Left cardiac atrium (tissue), 4 donors: ENCODE data around the gene MAP2K3. TPM values are rescaled to one million over a fixed set of nuclear protein-coding genes. Genes with fewer than 3 reads are reported as not detected.
"Not testable (repeated sequence)": the region's sequence is repeated elsewhere in the genome, so short reads cannot be mapped to it uniquely, and the experiment has no call there.

Source experiments
- ATAC-seq, 2 donors: fragments of 200-7000 bp; cut with Tn5 transposase; one replicate each; pipeline ENCODE4 v1.9.1; 2020; ENCODE audit warnings: mild to moderate bottlenecking in 2 of 2, moderate library complexity in 2 of 2
- DNase-seq: peaks from one replicate; pipeline ENCODE4 v3.0.0-alpha.2; 2020
- intact Hi-C, 2 donors: fragments of 100-400 bp; cut with DNase I; formaldehyde crosslinking; loops; one replicate each; pipeline versions ENCODE4 v1.14.1 to v1.15.1; 2022 to 2023
- total RNA-seq, 2 donors: library from RNA; stranded (reverse); fragmentation: NEBNext Ultra II Directional; extraction: Animal tissue kit (Norgen Biotek cat#: 25700); gene quantifications; one replicate each; pipeline ENCODE4 v1.2.1, GENCODE V29; 2021
- donor health status: DM: no; HTN: yes; CAD: no.
- donor health status: DM: no; HTN: yes; CAD: no; lungs with severe emphysema.
- donor health status: DM: yes; HTN: yes; CAD: no.
- donor health status: Dilated cardiomyopathy.

MAP2K3 gene
- total RNA-seq, 2 donors from 2014 or later, result 38.9 to 64.7 TPM

DNA sequence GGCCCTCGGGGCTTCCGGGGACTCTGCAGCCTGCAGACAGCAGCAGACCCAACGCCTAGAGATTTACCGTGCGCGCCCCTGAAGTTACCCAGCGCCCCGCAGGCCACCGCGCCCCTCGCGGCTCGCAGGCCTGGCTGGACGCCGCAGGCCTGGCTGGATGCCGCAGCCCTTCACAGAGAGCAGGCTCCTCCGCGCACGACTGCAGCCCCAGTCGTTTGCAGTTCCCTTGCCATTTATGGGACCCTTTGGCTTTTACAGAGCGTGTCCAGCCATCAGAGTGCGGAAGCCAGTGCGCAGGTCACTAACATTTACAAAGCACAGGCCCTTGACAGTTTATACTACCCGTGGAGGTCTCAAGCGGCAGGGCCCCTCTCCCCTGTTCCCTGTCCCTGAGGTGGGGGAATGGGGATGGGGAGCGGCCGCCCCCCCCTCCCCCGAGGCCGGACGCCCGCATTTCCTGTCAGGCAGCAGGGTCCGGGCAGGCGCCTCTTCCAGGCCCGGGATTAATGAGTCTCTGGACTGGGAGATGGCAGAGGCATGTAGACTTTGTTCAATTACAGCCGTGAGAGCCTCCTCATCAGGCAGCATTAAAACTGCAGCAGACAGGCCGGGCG, 32.5 kb downstream of the MAP2K3 start:
- ATAC-seq, result peak; percentile 63 to 68
- DNase-seq, intact Hi-C loops: not testable (repeated sequence)

GRCh38 chr17:21317821-21318220, 33.3 kb downstream of the MAP2K3 start:
- DNase-seq, intact Hi-C loops, ATAC-seq: not testable (repeated sequence)

DNA sequence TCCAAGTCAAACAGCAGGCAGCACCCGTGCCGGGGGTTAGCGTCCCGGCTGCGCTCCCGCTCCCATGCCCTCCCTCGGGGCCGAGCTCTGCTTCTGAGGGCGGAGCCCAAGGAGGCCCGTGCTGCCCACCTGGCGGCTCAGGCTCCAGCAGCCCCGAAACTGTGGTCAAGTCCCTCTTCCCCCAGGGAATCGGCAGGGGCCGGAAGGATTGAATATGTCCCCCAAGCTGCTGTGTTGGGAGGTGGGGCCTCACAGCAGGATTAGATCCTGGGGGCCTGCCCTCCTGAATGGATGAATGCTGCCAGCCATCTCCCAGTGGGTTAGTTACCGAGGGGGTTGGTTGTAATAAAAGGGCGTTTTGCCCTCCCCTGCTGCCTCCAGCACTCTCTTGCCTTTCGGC, 33.9 kb downstream of the MAP2K3 start:
- intact Hi-C loops, result no loop called here
- DNase-seq, result no peak
- ATAC-seq, result no peak

GRCh38 chr17:21318856-21319255, 34.3 kb downstream of the MAP2K3 start:
- ATAC-seq, DNase-seq, intact Hi-C loops: not testable (repeated sequence)

DNA sequence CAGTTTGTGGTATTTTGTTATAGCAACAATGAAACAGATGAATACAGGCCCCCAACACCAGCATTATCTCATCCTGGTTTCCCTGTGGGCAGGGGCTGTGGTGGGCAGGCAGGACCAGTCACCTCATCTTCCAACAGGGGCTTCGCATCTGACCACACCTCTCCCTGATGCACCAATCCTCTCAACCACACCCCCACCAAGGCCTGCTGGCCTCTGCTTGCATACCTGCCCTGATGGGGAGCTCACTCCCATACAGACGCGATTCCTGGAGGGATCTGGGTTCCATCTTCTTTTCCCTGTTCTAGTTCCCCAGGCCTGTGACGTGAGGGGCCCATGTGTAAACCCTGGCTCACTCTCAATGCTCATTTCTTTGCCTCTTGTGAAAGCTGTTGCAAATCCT, 34.7 kb downstream of the MAP2K3 start:
- DNase-seq, intact Hi-C loops, ATAC-seq: not testable (repeated sequence)

DNA sequence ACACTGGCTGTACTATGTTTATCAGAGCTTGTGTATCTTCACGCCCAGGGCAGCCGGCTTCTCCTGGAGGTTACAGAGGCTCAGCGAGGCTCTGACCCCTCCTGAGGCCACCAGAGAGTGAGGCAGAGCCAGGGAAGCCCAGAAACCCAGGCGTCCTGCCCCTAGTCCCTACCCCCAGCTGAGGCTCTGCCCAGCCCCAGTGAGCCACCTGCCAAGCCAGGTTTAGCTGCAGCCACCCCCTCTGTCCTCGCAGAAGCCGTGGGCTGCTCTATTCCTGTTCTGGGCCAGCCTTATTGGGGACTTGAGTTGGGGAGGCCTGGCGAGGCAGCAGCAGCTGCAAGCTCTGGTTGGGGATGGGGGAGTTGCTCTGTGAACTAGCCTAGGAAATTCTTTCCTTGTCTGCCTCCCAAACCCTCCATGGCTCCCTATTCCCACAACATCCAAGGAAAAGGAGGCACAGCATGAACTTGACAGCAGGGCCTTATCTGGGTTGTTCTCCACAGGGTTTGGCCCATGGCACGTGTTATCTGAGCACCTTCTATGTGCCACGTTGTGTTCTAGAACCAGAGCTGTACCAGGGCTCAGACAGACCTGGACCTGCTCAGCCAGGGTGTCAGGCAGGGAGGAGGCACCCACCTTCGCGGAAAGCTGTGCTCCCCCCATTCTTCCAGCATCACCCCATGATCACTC, 35.3 kb downstream of the MAP2K3 start:
- ATAC-seq, DNase-seq, intact Hi-C loops: not testable (repeated sequence)

- DNase-seq, ATAC-seq, intact Hi-C loops: not testable (repeated sequence)
Observed at GRCh38 chr17:21320430-21320829, 35.9 kb downstream of the MAP2K3 start.

DNA sequence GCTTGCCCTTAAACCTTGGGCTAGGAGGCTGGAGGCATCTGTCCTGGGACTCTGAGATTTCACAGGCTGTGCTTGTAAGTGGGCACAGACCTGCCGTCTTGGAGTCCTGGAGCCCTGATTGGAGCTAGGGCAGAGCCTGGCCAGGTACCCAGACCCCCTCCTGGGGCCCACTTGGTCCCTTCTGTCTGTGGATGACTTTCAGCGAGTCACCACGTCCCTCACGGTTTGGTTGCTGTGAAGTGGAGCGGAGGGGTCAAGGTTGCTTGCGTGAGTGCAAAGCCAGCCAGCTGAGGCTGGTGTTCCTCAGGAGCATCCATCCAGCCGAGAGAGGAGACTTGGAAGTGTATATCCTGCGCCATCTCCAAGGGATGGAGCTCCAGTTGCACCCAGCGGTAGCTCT, 36.5 kb downstream of the MAP2K3 start:
- intact Hi-C loops, ATAC-seq, DNase-seq: not testable (repeated sequence)

DNA sequence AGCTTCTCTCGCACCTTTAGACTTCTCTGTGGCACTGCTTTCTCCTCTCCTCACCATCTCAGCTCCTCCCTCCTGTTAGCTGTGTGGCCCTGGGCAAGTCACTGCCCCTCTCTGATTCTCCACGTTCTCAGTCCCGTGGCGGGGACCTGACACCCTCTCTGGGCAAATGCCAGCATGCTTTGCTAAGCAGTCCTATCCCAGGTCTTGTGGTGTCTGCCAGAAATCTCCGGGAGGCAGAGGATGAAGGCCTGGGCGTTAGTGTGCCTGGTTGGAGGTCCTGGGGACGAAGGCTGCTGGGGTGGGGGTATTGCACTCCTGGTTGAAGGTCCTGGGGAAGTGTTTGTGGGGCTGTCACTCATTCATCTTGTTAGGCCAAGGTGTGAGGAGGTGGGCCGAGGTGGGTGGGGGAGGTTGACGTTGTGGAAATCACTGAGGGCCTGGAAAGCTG, 37.3 kb downstream of the MAP2K3 start:
- intact Hi-C loops, DNase-seq, ATAC-seq: not testable (repeated sequence)

GRCh38 chr17:21323257-21324111, 39.0 kb downstream of the MAP2K3 start:
- ATAC-seq, result peak; percentile 16 to 28
- intact Hi-C loops, DNase-seq: not testable (repeated sequence)

- DNase-seq, ATAC-seq, intact Hi-C loops: not testable (repeated sequence)
Observed at GRCh38 chr17:21324741-21325140, 40.2 kb downstream of the MAP2K3 start.

DNA sequence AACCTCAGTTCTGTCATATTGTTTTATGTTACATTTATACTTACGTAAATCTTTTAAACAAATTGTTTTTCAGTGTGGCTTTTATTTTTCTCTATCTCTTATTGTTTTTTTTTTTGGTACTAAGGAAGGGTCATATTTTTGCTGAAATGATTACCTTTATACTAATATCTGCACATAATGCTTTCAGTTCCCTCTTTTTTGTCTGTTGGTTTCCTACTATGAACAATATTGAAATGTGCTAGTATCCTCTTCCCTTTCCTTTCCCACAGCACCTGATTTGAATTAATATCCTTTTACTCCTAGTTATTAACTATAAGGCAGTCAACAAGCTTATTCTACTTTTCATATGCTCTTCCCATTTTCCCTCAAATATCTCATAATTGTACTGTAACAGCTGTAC, 43.4 kb downstream of the MAP2K3 start:
- intact Hi-C loops, ATAC-seq, DNase-seq: not testable (repeated sequence)

DNA sequence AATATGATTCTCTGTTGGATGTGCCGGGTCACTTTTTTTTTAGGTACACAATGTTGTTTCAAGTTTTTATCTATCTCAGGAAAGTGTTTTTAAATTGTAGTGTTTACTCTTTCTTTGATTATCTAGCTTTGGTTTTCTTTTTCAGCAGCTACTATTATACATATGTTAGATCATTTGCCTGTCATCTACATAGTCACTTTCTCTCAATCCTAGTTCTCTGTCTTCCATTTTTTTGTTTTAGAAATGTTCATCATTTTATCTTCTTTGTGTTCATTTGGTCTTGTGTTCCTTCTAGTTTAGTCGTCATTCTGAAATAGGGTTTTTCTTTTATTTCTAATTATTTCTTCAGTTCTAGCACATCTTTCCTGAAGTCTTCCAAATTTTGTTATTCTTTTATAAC, 44.3 kb downstream of the MAP2K3 start:
- intact Hi-C loops, ATAC-seq, DNase-seq: not testable (repeated sequence)

DNA sequence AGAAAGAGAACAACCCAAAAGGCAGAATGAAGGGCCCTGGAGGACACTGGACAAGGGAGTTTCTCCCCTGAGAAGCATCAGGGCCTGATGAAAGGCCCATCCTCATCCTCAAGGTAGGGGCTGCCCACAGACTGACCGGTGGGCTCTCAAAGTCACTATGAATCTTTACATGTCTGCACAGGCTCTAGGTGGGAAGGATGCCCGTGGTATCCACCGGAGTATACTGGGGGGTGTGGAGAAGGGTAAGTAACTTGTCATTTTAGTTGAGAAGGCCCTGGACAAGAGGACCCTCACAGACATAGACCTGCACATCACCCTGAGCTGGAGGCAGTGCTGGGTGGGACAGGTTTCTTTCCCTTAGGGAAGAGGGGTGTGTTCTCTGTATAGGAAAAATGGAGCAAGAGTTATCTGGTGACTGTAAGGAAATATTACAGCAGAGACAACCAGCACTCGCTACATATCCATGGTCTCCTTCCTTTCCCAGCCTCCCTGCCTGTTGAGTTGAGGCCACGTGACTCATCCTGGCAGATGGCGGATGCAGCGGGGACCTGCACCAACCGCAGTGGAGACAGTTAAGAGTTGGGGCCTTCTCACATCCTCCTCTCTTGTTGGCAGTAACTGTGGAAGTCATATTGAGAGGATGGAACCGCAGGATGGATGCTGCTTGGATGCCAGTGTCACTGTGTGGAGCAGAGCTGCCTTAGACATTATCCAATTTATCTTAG, 46.1 kb downstream of the MAP2K3 start:
- intact Hi-C loops, result no loop called here
- ATAC-seq (no peak), DNase-seq (no peak)

- ATAC-seq, intact Hi-C loops, DNase-seq: not testable (repeated sequence)
Observed at GRCh38 chr17:21336541-21337294, 52.2 kb downstream of the MAP2K3 start.

DNA sequence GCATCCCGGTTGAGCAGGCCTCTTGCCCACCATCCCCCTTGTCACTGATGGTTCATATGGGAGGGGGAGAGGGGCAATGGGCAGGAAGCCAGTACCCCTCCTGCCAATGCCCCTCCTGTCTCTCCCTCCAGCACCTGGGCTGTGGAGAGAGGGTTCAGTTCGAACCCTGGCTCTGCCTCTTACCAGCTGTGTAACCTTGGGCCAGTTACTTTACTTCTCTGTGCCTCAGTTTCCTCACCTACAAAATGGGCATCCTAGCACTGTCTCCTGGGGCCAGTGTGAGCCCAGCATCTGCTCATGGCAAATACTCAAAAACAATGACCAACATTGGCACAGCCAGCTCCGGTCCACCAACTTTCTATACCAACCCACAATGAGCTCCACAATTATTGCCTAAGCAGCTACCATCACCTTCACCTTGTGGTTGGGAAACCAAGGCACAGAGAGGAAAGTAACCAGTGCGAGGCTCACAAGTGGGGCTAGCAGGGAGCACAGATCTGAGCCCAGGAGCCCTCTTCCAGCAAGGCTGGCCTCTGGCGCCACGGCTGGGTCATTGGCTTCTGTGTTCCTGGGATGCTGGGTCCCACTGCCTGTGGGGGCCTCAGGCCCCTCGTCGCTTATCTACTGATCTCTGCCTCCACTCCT, 53.6 kb downstream of the MAP2K3 start:
- intact Hi-C loops, ATAC-seq, DNase-seq: not testable (repeated sequence)

- intact Hi-C loops, result no loop called here
- DNase-seq (no peak), ATAC-seq (no peak)
Observed at GRCh38 chr17:21339011-21339410, 54.5 kb downstream of the MAP2K3 start.

GRCh38 chr17:21339571-21339970, 55.1 kb downstream of the MAP2K3 start:
- DNase-seq, ATAC-seq, intact Hi-C loops: not testable (repeated sequence)
